Mesothelial cell of epicardium (in vitro differentiated cells): ENCODE data around the gene TOGARAM2. TPM values are rescaled to one million over a fixed set of nuclear protein-coding genes. Genes with fewer than 3 reads are reported as not detected.
A peak's percentile ranks its signal among the peaks of the same experiment; 100 is the strongest.

Experiments
- DNase-seq, 2 experiments: peaks; one replicate each; pipeline ENCODE4 v3.0.0; 2021; ENCODE audit warnings: low spot score in 2 of 2; ENCODE audit not compliant: unreplicated experiment in 2 of 2
- H3K27ac Mint-ChIP-seq: 2 replicates; pipeline ENCODE4 v1.8.0; 2021; ENCODE audit warnings: mixed read lengths
- H3K27me3 Mint-ChIP-seq: 2 replicates; pipeline ENCODE4 v1.8.0; 2021; ENCODE audit warnings: low read depth, mixed read lengths
- H3K36me3 Mint-ChIP-seq: 2 replicates; pipeline ENCODE4 v1.8.0; 2021; ENCODE audit warnings: mixed read lengths
- H3K4me1 Mint-ChIP-seq: 2 replicates; pipeline ENCODE4 v1.8.0; 2021; ENCODE audit warnings: mixed read lengths
- H3K4me3 Mint-ChIP-seq: 2 replicates; pipeline ENCODE4 v1.8.0; 2021; ENCODE audit warnings: mild to moderate bottlenecking, moderate library complexity, mixed read lengths
- H3K9me3 Mint-ChIP-seq: 2 replicates; pipeline ENCODE4 v1.8.0; 2021; ENCODE audit warnings: mixed read lengths
- total RNA-seq: library from RNA; stranded (reverse); gene quantifications from 3 replicates; pipeline ENCODE4 v1.2.1, GENCODE V29; 2021
- TF ChIP-seq, protein P1 (sequence below): fragments of 200-600 bp; sonication (generic); IDR thresholded peaks from one replicate; pipeline ENCODE4 v1.5.0; 2021; ENCODE audit warnings: antibody characterized with exemption; ENCODE audit not compliant: unreplicated experiment

The TOGARAM2 gene
- total RNA-seq, 1 donor from 2014 or later = 0.40 TPM

DNA sequence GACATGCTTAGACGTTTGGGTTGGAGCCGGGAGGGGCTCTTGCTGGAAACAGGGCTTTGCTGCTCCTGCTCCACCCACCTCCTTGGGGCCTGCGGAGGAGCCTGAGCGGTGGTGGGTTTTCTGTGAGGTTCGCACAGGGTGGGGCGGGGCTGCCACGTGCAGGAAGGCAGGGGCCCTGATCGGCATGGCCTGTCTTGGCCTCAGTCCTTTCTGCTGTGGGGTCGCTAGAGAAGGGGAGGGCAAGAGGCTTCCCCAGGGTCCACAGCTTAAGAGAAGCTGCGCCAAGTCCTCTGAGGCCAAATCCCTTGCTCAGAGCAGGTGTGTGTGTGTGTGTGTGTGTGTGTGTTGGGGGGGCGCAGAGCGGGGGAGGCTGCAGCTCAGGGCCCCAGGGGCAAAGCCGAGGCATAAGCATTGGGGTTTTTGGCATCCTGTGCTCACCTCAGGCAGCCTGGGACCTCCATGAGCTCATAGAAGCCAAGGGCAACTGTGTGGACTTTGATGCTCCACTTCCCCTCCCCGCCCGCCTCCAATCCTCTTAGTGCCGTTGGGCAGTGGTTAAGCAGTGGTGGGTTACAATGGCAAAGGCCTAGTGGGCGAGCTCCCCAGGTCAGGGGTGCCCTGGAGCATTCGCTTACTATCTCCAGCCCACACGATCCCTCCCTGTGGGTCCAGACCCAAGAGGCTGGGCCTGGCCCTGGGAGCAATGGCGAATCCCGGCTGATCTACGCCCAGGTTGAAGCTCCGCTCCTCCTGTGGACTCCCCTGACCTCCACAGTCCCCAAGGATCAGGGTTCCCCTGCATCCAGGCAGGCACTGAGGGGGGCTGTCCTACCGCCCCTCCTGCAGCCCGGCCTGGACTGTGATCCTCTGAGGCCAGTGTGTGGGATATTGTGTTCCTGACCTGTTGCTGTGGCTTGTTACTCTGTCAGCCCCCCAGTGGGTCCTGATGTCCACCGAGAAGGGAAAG lies 28.9 kb downstream of the TOGARAM2 start:
- Mint-ChIP-seq H3K9me3 (no peaks in the 10 kb centered on the region), H3K27ac (no peak overlapping the region), H3K4me3 (no peak overlapping the region), H3K27me3 (no peaks in the 10 kb centered on the region), H3K4me1 (peaks cover 15% of the 10 kb centered on the region), H3K36me3 (no peaks in the 10 kb centered on the region)
- no peak for DNase-seq
- TF ChIP-seq, protein P1, sequence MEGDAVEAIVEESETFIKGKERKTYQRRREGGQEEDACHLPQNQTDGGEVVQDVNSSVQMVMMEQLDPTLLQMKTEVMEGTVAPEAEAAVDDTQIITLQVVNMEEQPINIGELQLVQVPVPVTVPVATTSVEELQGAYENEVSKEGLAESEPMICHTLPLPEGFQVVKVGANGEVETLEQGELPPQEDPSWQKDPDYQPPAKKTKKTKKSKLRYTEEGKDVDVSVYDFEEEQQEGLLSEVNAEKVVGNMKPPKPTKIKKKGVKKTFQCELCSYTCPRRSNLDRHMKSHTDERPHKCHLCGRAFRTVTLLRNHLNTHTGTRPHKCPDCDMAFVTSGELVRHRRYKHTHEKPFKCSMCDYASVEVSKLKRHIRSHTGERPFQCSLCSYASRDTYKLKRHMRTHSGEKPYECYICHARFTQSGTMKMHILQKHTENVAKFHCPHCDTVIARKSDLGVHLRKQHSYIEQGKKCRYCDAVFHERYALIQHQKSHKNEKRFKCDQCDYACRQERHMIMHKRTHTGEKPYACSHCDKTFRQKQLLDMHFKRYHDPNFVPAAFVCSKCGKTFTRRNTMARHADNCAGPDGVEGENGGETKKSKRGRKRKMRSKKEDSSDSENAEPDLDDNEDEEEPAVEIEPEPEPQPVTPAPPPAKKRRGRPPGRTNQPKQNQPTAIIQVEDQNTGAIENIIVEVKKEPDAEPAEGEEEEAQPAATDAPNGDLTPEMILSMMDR = no peak

GRCh38 chr2:29010946-29011345 lies 29.8 kb downstream of the TOGARAM2 start:
- Mint-ChIP-seq H3K9me3 (no peaks in the 10 kb centered on the region), H3K4me1 (peaks cover 15% of the 10 kb centered on the region), H3K4me3 (no peak overlapping the region), H3K27ac (peak overlapping the region; percentile 51), H3K36me3 (no peaks in the 10 kb centered on the region), H3K27me3 (no peaks in the 10 kb centered on the region)
- TF ChIP-seq, protein P1 = no peak
- DNase-seq = no peak

- Mint-ChIP-seq H3K27me3 (no peaks in the 10 kb centered on the region), H3K9me3 (no peaks in the 10 kb centered on the region), H3K4me1 (peaks cover 15% of the 10 kb centered on the region), H3K27ac (no peak overlapping the region), H3K36me3 (no peaks in the 10 kb centered on the region), H3K4me3 (no peak overlapping the region)
- TF ChIP-seq, protein P1 = no peak
- no peak for DNase-seq
Observed at GRCh38 chr2:29011418-29012060, 30.4 kb downstream of the TOGARAM2 start.

GRCh38 chr2:29012211-29012681 lies 31.1 kb downstream of the TOGARAM2 start:
- DNase-seq = no peak
- Mint-ChIP-seq H3K36me3 (no peaks in the 10 kb centered on the region), H3K9me3 (no peaks in the 10 kb centered on the region), H3K27me3 (no peaks in the 10 kb centered on the region), H3K27ac (no peak overlapping the region), H3K4me1 (peaks cover 15% of the 10 kb centered on the region), H3K4me3 (no peak overlapping the region)
- TF ChIP-seq, protein P1 = no peak

GRCh38 chr2:29013057-29013780 lies 32.1 kb downstream of the TOGARAM2 start:
- DNase-seq = no peak
- H3K27me3 Mint-ChIP-seq = no peaks in the 10 kb centered on the region
- TF ChIP-seq, protein P1 = no peak
- H3K4me1 Mint-ChIP-seq = peaks cover 15% of the 10 kb centered on the region
- no peaks in the 10 kb centered on the region for H3K9me3 Mint-ChIP-seq
- H3K27ac Mint-ChIP-seq = no peak overlapping the region
- H3K4me3 Mint-ChIP-seq = no peak overlapping the region
- H3K36me3 Mint-ChIP-seq = no peaks in the 10 kb centered on the region
